Neuron (in vitro differentiated cells): Measurements from ENCODE around the gene PITPNM3.

Source experiments
- H2AFZ ChIP-seq: one replicate; pipeline ENCODE4 v1.6.1; 2013; ENCODE audit warnings: low read depth, mild to moderate bottlenecking, inconsistent platforms, low read length, moderate library complexity
- H3K27me3 ChIP-seq: one replicate; pipeline ENCODE4 v1.6.1; 2013; ENCODE audit warnings: low read length; ENCODE audit not compliant: insufficient read depth
- H3K36me3 ChIP-seq: one replicate; pipeline ENCODE4 v1.6.1; 2013; ENCODE audit warnings: low read length; ENCODE audit not compliant: insufficient read depth
- H3K4me1 ChIP-seq: one replicate; pipeline ENCODE4 v1.6.1; 2013; ENCODE audit warnings: low read length; ENCODE audit not compliant: insufficient read depth
- H3K4me3 ChIP-seq: 2 replicates; pipeline ENCODE4 v1.5.1; 2013; ENCODE audit warnings: mild to moderate bottlenecking, low read length, moderate library complexity
- H3K9me3 ChIP-seq: one replicate; pipeline ENCODE4 v1.6.1; 2013; ENCODE audit warnings: low read length

The PITPNM3 gene

GRCh38 chr17:6479622-6480302 lies 76.6 kb downstream of the PITPNM3 start:
- H3K36me3 ChIP-seq, result no peaks in the 10 kb centered on the region
- no peak overlapping the region for H2AFZ ChIP-seq
- no peaks in the 10 kb centered on the region for H3K27me3 ChIP-seq
- peaks cover 6% of the 10 kb centered on the region for H3K4me1 ChIP-seq
- H3K4me3 ChIP-seq, result no peak overlapping the region
- H3K9me3 ChIP-seq, result no peaks in the 10 kb centered on the region

- H2AFZ ChIP-seq, result no peak overlapping the region
- H3K9me3 ChIP-seq, result no peaks in the 10 kb centered on the region
- H3K4me3 ChIP-seq, result no peak overlapping the region
- no peaks in the 10 kb centered on the region for H3K36me3 ChIP-seq
- no peaks in the 10 kb centered on the region for H3K27me3 ChIP-seq
- peaks cover 6% of the 10 kb centered on the region for H3K4me1 ChIP-seq
These were observed 77.9 kb downstream of the PITPNM3 start for GRCh38 chr17:6478486-6478885.

GRCh38 chr17:6477831-6478383 lies 78.4 kb downstream of the PITPNM3 start:
- Histone ChIP-seq H3K27me3 (no peaks in the 10 kb centered on the region), H3K4me1 (peaks cover 6% of the 10 kb centered on the region), H2AFZ (no peak overlapping the region), H3K4me3 (no peak overlapping the region), H3K36me3 (no peaks in the 10 kb centered on the region), H3K9me3 (no peaks in the 10 kb centered on the region)

GRCh38 chr17:6476810-6477179 lies 79.6 kb downstream of the PITPNM3 start:
- H3K4me3 ChIP-seq, result no peak overlapping the region
- H3K9me3 ChIP-seq, result no peaks in the 10 kb centered on the region
- H3K36me3 ChIP-seq, result no peaks in the 10 kb centered on the region
- peaks cover 6% of the 10 kb centered on the region for H3K4me1 ChIP-seq
- H3K27me3 ChIP-seq, result no peaks in the 10 kb centered on the region
- H2AFZ ChIP-seq, result no peak overlapping the region

GRCh38 chr17:6476076-6476809 lies 80.1 kb downstream of the PITPNM3 start:
- Histone ChIP-seq H3K36me3 (no peaks in the 10 kb centered on the region), H3K9me3 (no peaks in the 10 kb centered on the region), H3K4me3 (no peak overlapping the region), H2AFZ (no peak overlapping the region), H3K27me3 (no peaks in the 10 kb centered on the region), H3K4me1 (peaks cover 6% of the 10 kb centered on the region)

- H3K27me3 ChIP-seq, result no peaks in the 10 kb centered on the region
- H3K9me3 ChIP-seq, result no peaks in the 10 kb centered on the region
- H3K4me3 ChIP-seq, result no peak overlapping the region
- no peak overlapping the region for H2AFZ ChIP-seq
- H3K36me3 ChIP-seq, result no peaks in the 10 kb centered on the region
- peaks cover 6% of the 10 kb centered on the region for H3K4me1 ChIP-seq
These were observed 80.9 kb downstream of the PITPNM3 start for GRCh38 chr17:6475411-6475810.

GRCh38 chr17:6474906-6475305 lies 81.4 kb downstream of the PITPNM3 start:
- Histone ChIP-seq H3K9me3 (no peaks in the 10 kb centered on the region), H3K4me1 (peaks cover 6% of the 10 kb centered on the region), H3K4me3 (no peak overlapping the region), H3K27me3 (no peaks in the 10 kb centered on the region), H3K36me3 (no peaks in the 10 kb centered on the region), H2AFZ (no peak overlapping the region)

- H3K9me3 ChIP-seq, result no peaks in the 10 kb centered on the region
- H3K4me3 ChIP-seq, result no peak overlapping the region
- no peaks in the 10 kb centered on the region for H3K36me3 ChIP-seq
- peaks cover 6% of the 10 kb centered on the region for H3K4me1 ChIP-seq
- no peaks in the 10 kb centered on the region for H3K27me3 ChIP-seq
- H2AFZ ChIP-seq, result no peak overlapping the region
These were observed 82.0 kb downstream of the PITPNM3 start for GRCh38 chr17:6474376-6474775.

- no peak overlapping the region for H3K4me3 ChIP-seq
- H2AFZ ChIP-seq, result no peak overlapping the region
- no peaks in the 10 kb centered on the region for H3K36me3 ChIP-seq
- no peaks in the 10 kb centered on the region for H3K27me3 ChIP-seq
- no peaks in the 10 kb centered on the region for H3K9me3 ChIP-seq
- H3K4me1 ChIP-seq, result peaks cover 6% of the 10 kb centered on the region
These were observed 83.1 kb downstream of the PITPNM3 start for GRCh38 chr17:6473128-6473767.

GRCh38 chr17:6472517-6472916 lies 83.8 kb downstream of the PITPNM3 start:
- H3K36me3 ChIP-seq, result no peaks in the 10 kb centered on the region
- H3K4me1 ChIP-seq, result peaks cover 6% of the 10 kb centered on the region
- no peaks in the 10 kb centered on the region for H3K27me3 ChIP-seq
- no peaks in the 10 kb centered on the region for H3K9me3 ChIP-seq
- H3K4me3 ChIP-seq, result no peak overlapping the region
- no peak overlapping the region for H2AFZ ChIP-seq

- H3K27me3 ChIP-seq, result no peaks in the 10 kb centered on the region
- peaks cover 4% of the 10 kb centered on the region for H3K4me1 ChIP-seq
- no peak overlapping the region for H3K4me3 ChIP-seq
- H2AFZ ChIP-seq, result no peak overlapping the region
- no peaks in the 10 kb centered on the region for H3K36me3 ChIP-seq
- H3K9me3 ChIP-seq, result no peaks in the 10 kb centered on the region
These were observed 84.6 kb downstream of the PITPNM3 start for GRCh38 chr17:6471531-6472465.

GRCh38 chr17:6470751-6471521 lies 85.4 kb downstream of the PITPNM3 start:
- Histone ChIP-seq H3K36me3 (no peaks in the 10 kb centered on the region), H3K9me3 (no peaks in the 10 kb centered on the region), H3K27me3 (no peaks in the 10 kb centered on the region), H3K4me3 (no peak overlapping the region), H2AFZ (no peak overlapping the region), H3K4me1 (no peaks in the 10 kb centered on the region)
